Mammary epithelial cell (primary cell): ENCODE measurements around the gene GLYR1.

Experiments used
- EZH2 ChIP-seq: IDR thresholded peaks from 2 replicates; pipeline ENCODE4 v1.6.1; 2012; ENCODE audit warnings: low read length, inconsistent platforms, borderline replicate concordance
- TF ChIP-seq, protein P1 (sequence below), 2 donors: IDR thresholded peaks in 1 of 2; conservative IDR thresholded peaks in 1 of 2; 2 replicates each; pipeline ENCODE4 v1.5.1; 2011 to 2012; ENCODE audit warnings: inconsistent platforms in 2 of 2, low read length in 2 of 2, mild to moderate bottlenecking in 2 of 2, control low read depth in 1 of 2, low read depth in 1 of 2; ENCODE audit not compliant: insufficient read depth in 1 of 2; ENCODE audit errors: extremely low read depth in 1 of 2

DNA sequence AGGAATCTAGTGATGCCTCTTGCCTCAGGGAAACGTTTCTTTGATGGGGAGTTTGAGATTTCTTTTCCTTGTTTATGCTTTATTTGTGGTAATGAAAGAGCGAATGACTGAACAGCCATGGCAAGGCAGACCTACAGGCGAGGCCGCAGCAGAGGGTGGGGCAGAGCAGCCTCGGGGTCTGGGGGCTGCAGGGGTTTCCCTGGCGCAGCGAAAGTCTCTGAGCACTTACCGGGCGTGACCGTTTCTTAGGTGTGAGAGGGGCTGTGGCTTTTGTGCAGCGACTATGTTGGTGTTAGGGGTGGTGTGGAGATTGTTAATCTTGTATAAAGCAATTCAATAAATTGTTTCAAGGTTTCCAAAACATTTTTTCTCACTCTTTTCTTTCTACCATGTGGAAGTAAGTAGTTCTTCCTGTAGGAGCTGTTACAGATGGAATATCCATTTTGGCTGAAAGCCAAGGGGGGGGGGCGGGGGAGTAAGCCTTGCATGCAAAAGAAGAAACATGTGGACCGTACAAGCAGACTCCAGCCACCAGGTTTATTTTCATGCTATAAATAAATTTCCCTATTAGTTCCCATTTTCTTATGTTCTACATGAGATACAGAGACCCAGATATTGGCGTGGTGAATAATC, 35.0 kb upstream of the GLYR1 start:
- no peak for TF ChIP-seq EZH2
- TF ChIP-seq, protein P1, sequence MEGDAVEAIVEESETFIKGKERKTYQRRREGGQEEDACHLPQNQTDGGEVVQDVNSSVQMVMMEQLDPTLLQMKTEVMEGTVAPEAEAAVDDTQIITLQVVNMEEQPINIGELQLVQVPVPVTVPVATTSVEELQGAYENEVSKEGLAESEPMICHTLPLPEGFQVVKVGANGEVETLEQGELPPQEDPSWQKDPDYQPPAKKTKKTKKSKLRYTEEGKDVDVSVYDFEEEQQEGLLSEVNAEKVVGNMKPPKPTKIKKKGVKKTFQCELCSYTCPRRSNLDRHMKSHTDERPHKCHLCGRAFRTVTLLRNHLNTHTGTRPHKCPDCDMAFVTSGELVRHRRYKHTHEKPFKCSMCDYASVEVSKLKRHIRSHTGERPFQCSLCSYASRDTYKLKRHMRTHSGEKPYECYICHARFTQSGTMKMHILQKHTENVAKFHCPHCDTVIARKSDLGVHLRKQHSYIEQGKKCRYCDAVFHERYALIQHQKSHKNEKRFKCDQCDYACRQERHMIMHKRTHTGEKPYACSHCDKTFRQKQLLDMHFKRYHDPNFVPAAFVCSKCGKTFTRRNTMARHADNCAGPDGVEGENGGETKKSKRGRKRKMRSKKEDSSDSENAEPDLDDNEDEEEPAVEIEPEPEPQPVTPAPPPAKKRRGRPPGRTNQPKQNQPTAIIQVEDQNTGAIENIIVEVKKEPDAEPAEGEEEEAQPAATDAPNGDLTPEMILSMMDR (conservative IDR thresholded peaks at IDR 0.05 in 1 of 2, IDR thresholded peaks at IDR 0.05 in 1 of 2; ENCODE audit: extremely low read depth in 1 of 2, insufficient read depth in 1 of 2, low read depth in 1 of 2, low read length in 2 of 2) = no peak
